ENCODE measurements around the gene RAB11FIP2. TPM values are rescaled to one million over a fixed set of nuclear protein-coding genes. Genes with fewer than 3 reads are reported as not detected.

The RAB11FIP2 gene
- total and polyA plus RNA-seq, 2 of the 8 experiments (the other 6 are each of a cell fraction or from before 2014, with no cell fraction given) = 3.1 to 12.7 TPM

- Histone ChIP-seq H3K27ac (ENCODE audit: low read depth, low read length) (no peak overlapping the region), H3K27me3 (replicated peaks in 1 of 4; ENCODE audit: control insufficient read depth in 3 of 4, extremely low read depth in 1 of 4, insufficient read depth in 3 of 4, low read length in 3 of 4) (no peaks in the 10 kb centered on the region), H3K36me3 (ENCODE audit: control insufficient read depth in 2 of 4, insufficient read depth in 4 of 4, low read length in 3 of 4) (no peaks in the 10 kb centered on the region), H3K23me2 (ENCODE audit: low read depth, low read length) (no peaks in the 10 kb centered on the region), H4K8ac (ENCODE audit: extremely low read depth, insufficient read depth, low read length) (no peak overlapping the region), H2AFZ (ENCODE audit: low read length) (no peak overlapping the region), H2BK120ac (replicated peaks; ENCODE audit: low read depth, low read length) (no peak overlapping the region), H3K4ac (replicated peaks; ENCODE audit: insufficient read length, low read depth, low read length) (no peak overlapping the region), H2BK12ac (ENCODE audit: low read depth, low read length) (no peak overlapping the region), H2BK5ac (ENCODE audit: low read depth, low read length) (no peak overlapping the region), H3K14ac (ENCODE audit: insufficient read length) (no peak overlapping the region), H4K20me1 (replicated peaks in 1 of 2; ENCODE audit: control insufficient read depth in 1 of 2, insufficient read depth in 2 of 2, low read length in 2 of 2) (no peaks in the 10 kb centered on the region), H3K9me3 (ENCODE audit: insufficient read depth in 2 of 2, low read depth in 1 of 2, low read length in 1 of 2) (no peaks in the 10 kb centered on the region; a peak in 1 of 4 replicates), H4K5ac (ENCODE audit: insufficient read length, low read depth, low read length) (no peak overlapping the region), H4K91ac (replicated peaks; ENCODE audit: insufficient read length, low read length) (no peak overlapping the region), H3K4me2 (ENCODE audit: insufficient read depth in 1 of 2, low read depth in 2 of 2, low read length in 2 of 2) (no peak overlapping the region), H3K4me1 (replicated peaks in 1 of 4; ENCODE audit: control insufficient read depth in 3 of 4, insufficient read depth in 4 of 4, low read length in 3 of 4) (peaks cover 0 to under 1% (median 0%) of the 10 kb centered on the region in 4 experiments; a peak in 2 of 7 replicates), H3K4me3 (ENCODE audit: extremely low read depth in 1 of 4, insufficient read depth in 2 of 4, low read depth in 3 of 4, low read length in 4 of 4) (no peak overlapping the region), H3K18ac (ENCODE audit: extremely low read depth, low read length) (no peak overlapping the region), H3K9ac (replicated peaks in 1 of 4; ENCODE audit: extremely low read depth in 1 of 4, low read depth in 3 of 4, low read length in 3 of 4) (no peak overlapping the region), H2AK5ac (ENCODE audit: low read depth, low read length) (no peak overlapping the region), H3K79me1 (ENCODE audit: low read depth, low read length) (no peaks in the 10 kb centered on the region), H3K79me2 (ENCODE audit: control insufficient read depth in 1 of 2, insufficient read depth in 2 of 2, low read length in 2 of 2) (no peaks in the 10 kb centered on the region), H3K56ac (replicated peaks; ENCODE audit: insufficient read length, low read depth, low read length) (no peak overlapping the region), H3K23ac (ENCODE audit: insufficient read length) (no peak overlapping the region), H2BK15ac (ENCODE audit: low read length) (no peak overlapping the region), H2BK20ac (ENCODE audit: low read length) (no peak overlapping the region)
- TF ChIP-seq CBX5 (IDR thresholded peaks at IDR 0.05; ENCODE audit: low read depth, low read length) (no peak), RFX5 (IDR thresholded peaks at IDR 0.05; ENCODE audit: borderline replicate concordance, low read depth, low read length) (no peak), SRF (IDR thresholded peaks at IDR 0.05; ENCODE audit: low read depth, low read length) (no peak)
- DNase-seq (ENCODE audit: low read depth in 1 of 2, low spot score in 2 of 2) (no peak), FAIRE-seq (no peak)
- ChIA-PET POLR2A (ENCODE audit: partially characterized antibody) (no interaction called here), CTCF (ENCODE audit: partially characterized antibody) (interaction anchor here (0.7 to 1.1 kb wide), 2 partner anchors 20 to 64 kb away, joined by 3 to 5 read pairs; no protein-coding TSS in a partner anchor)
- 89% methylated on average over 10 of the region's 10 CpGs; no CpG with 5 or more reads in 1 of the 2 experiments for WGBS, 2 experiments (ENCODE audit: extremely low coverage in 1 of 2, insufficient coverage in 1 of 2, insufficient read length in 1 of 2, insufficient replicate concordance in 2 of 2, low coverage in 1 of 2, low lambda C conversion rate in 2 of 2, missing lambda C conversion rate in 1 of 2)
Measured at GRCh38 chr10:117968354-117969182, 78.2 kb downstream of the RAB11FIP2 start.
